Embryonic facial prominence (tissue), 1 donor: Measurements from ENCODE around the gene BIN1.

ENCODE experiments used
- DNase-seq: peaks from one replicate; pipeline ENCODE4 v3.0.0-alpha.2; 2016; ENCODE audit errors: extremely low spot score

BIN1 gene

GRCh38 chr2:127104881-127105655, 1.9 kb downstream of the BIN1 start:
- DNase-seq, result no peak

- DNase-seq, result no peak
Measured at GRCh38 chr2:127104166-127104660, 2.7 kb downstream of the BIN1 start.

GRCh38 chr2:127103243-127104165, 3.5 kb downstream of the BIN1 start:
- DNase-seq, result no peak

GRCh38 chr2:127102521-127103242, 4.3 kb downstream of the BIN1 start:
- no peak for DNase-seq

- no peak for DNase-seq
Measured at GRCh38 chr2:127101756-127102477, 5.0 kb downstream of the BIN1 start.

GRCh38 chr2:127101048-127101611, 5.8 kb downstream of the BIN1 start:
- no peak for DNase-seq

GRCh38 chr2:127100251-127101047, 6.5 kb downstream of the BIN1 start:
- no peak for DNase-seq

GRCh38 chr2:127098711-127099110, 8.2 kb downstream of the BIN1 start:
- no peak for DNase-seq

GRCh38 chr2:127097841-127098651, 8.9 kb downstream of the BIN1 start:
- DNase-seq, result no peak

- no peak for DNase-seq
Measured at GRCh38 chr2:127097471-127097765, 9.5 kb downstream of the BIN1 start.

GRCh38 chr2:127096718-127097470, 10.1 kb downstream of the BIN1 start:
- no peak for DNase-seq

GRCh38 chr2:127096280-127096679, 10.7 kb downstream of the BIN1 start:
- DNase-seq, result no peak

- no peak for DNase-seq
Measured at GRCh38 chr2:127095784-127096183, 11.2 kb downstream of the BIN1 start.

- DNase-seq, result no peak
Measured at GRCh38 chr2:127095367-127095641, 11.7 kb downstream of the BIN1 start.

GRCh38 chr2:127094509-127095366, 12.2 kb downstream of the BIN1 start:
- no peak for DNase-seq

- DNase-seq, result no peak
Measured at GRCh38 chr2:127093648-127094210, 13.2 kb downstream of the BIN1 start.

- no peak for DNase-seq
Measured at GRCh38 chr2:127092901-127093516, 13.9 kb downstream of the BIN1 start.
